ENCODE results near the gene GNG12.

The GNG12 gene

DNA sequence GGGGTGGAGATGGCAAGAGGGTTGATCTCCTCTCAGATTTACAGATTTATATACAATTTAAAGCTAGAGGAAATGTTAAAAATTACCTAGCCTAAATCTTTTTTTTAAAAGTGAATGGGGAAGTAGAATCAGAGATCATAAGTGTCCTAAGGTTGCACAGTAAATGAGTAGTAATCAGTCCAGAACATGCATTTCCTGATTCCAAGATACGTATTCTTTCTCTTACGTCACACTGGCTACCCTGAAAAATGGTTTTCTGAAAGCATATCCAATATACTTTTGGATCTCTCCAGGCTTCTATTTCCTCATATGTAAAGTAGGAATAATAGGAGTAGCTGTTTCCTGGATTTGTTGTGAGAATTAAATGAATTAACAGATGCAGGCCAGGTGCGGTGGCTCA lies 136.6 kb downstream of the GNG12 start:
- no peak for DNase-seq

DNA sequence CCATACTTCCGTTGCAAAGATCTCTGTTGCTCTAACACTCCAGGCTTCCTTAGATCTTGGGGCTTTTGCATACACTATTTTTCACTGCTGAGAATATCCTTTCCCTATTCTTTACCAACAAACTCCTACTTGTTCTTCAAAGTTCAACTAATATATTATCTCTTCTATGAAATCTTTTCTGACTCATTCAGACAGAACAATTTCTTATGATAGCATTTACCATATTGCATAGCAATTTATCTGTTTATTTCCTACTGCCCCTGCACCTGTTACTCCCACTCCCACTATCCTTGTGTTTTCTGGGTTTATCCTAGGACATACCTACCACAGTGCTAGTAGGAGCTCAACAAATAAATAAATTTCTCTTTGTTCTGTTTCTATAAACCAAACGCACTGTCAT lies 137.3 kb downstream of the GNG12 start:
- no peak for DNase-seq

DNA sequence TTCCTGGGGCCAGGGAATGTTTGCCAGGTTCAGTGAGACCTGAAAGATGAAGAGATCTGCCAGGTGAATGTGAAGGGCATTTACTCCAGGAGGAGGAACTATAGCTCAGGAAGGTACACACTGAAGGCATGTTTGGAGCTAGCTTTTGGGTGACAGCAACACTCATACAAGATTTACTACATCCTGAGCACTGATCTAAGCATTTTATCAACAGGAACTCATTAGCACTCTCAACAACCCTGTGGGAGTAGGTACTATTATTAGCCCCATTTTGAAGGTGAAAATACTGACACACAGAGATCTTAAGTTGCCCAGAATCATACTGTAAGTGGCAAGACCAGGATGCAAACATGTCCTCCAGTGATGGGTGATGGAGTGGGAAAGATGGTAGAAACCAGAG lies 141.6 kb downstream of the GNG12 start:
- no peak for DNase-seq

DNA sequence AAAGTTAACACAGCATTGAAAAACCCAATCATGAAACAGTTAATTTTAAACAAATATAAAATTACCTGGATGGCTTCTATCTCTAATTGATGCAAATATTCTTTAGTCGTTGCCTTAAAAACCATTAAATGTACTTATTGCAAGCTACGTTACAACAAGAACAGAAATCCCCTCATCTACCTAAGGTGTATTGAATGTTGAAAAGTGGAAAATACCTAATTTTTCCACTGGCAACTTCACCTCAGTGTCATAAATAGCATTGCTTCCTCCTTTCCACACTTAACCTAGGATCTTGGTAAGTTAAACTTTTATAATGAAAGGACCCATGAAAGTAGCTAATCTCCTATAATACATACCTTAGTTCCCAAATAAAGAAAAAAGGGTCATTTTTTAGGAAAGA lies 142.9 kb downstream of the GNG12 start:
- no peak for DNase-seq

DNA sequence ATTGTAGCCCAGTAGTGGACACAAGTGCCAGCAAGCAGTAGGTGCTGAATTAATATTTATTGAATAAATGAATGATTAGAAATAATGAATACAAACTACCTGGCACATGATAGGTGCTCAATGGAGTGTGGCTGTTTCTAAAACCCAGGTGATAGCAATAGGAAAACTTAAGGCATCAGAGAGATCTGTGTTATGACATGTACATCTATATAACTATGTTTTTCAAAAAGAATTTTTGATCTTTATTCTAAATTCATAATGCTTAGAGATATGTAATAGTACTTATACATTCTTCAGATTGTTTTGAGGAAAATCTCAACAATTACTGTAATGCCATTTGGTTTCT lies 143.3 kb downstream of the GNG12 start:
- no peak for DNase-seq

DNA sequence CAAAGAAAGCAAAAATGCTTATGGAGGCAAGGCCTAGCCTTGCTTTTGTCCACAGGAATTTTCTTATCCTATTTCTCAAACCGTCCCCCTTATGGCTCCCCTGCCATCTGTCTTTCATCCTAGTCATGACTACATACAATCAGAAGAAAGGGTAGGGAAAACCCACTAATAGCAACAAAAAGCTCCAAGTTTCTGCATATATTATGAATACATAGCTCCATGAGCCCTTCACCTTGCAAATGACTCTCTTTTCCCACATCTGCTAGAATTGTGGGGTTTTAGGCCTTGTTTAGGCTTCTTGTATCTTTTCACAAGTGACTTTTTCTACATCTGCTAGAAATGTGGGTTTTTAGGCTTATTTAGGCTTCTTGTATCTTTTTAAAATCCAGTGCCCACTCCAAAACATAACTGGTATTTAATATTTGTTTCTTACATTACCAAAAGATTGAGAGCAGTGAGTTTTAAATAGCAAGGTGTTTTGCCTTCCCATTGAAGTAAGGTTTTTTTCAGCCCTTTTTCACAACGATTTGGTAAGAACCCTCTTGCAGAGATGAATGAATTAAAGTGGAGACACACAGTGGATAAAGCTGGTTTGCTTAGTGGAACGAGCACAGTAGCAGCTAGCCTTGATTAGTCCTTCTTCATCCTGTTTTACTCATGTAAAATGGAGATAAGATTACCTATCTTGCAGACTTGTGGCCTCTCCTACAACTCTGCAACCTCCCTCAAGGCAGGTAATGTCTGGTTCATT lies 143.8 kb downstream of the GNG12 start:
- no peak for DNase-seq

DNA sequence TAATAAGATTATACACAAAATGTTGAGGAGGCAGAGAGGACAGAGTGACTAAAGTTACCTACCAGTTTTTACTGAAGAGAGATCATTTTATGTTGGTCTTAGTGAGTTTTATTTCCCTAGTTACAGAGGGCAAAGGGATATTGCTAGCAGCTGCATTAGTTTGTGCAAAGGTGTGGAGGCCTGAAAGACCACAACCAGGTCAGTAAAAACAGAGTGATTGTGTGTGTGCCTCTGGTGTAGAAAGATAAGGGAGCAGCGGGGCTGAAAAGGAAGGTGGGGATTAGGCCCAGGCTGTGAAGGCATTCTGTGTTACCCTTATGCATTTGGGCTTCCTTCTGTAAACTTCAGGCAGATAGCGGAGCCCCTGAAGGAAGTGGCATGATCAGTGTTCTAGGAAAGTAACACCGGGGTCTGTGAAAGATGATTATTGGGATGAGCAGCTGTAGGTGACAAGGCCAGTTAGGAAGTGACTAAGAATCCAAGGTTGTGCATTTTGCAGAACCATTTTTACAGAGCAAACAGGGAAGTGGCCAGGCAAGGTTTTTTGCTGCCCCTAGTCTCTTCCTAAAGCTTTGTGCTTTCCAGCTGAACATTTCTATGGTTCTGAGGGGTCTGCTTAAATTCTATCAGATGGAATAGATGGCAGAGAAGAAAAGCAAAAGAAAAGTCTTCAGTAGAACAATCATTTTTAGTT lies 144.6 kb downstream of the GNG12 start:
- DNase-seq, result no peak

DNA sequence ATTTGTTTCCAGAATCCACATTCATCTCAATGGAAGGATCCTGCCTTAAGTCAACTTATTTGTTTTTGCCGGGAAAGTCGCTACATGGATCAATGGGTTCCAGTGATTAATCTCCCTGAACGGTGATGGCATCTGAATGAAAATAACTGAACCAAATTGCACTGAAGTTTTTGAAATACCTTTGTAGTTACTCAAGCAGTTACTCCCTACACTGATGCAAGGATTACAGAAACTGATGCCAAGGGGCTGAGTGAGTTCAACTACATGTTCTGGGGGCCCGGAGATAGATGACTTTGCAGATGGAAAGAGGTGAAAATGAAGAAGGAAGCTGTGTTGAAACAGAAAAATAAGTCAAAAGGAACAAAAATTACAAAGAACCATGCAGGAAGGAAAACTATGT lies 145.6 kb downstream of the GNG12 start:
- DNase-seq, result no peak

DNA sequence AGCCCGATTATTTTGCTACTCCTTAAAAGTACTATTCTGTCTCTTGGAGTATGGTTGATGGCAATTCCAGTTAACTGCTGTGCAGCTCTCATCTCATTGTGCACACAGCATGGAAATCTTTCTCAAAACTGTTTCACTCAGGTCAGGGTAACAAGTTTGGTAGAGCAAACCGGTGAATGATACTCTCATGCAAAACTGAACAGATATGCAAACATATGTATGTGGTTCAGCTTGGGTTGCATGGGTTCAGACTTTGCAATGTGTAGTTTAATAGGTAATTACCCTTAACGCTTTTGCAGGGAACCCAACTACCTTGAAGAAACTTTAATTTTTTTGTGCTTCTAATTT lies 146.1 kb downstream of the GNG12 start:
- DNase-seq, result no peak

DNA sequence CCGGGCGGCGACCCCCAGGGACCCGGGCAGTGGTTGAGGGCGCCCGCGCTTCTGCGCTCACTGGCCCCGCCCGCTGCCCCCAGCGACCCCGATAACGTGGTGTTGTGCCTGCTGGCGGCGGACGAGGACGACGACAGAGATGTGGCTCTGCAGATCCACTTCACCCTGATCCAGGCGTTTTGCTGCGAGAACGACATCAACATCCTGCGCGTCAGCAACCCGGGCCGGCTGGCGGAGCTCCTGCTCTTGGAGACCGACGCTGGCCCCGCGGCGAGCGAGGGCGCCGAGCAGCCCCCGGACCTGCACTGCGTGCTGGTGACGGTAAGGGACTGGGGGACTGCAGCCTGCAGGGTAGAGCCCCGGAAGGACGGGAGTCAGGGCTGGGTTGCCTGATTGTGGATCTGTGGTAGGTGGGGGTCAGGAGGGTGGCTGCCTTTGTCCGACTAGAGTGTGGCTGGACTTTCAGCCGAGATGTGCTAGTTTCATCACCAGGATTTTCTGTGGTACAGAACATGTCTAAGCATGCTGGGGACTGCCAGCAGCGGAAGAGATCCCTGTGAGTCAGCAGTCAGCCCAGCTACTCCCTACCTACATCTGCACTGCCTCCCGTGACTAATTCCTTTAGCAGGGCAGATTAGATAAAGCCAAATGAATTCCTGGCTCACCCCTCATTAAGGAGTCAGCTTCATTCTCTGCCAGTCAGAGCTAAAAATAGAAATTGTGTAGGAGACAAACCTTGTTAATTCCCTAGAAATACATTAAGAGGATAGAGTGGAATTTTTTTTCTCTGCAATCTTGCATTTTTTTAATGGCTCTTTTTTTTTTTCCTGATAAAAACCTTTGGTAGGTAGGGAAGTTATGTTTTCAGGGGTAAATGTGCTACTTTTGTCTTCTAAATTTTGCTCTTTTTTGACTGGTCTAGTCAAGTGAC lies 146.7 kb downstream of the GNG12 start:
- DNase-seq, result peak; percentile 73

DNA sequence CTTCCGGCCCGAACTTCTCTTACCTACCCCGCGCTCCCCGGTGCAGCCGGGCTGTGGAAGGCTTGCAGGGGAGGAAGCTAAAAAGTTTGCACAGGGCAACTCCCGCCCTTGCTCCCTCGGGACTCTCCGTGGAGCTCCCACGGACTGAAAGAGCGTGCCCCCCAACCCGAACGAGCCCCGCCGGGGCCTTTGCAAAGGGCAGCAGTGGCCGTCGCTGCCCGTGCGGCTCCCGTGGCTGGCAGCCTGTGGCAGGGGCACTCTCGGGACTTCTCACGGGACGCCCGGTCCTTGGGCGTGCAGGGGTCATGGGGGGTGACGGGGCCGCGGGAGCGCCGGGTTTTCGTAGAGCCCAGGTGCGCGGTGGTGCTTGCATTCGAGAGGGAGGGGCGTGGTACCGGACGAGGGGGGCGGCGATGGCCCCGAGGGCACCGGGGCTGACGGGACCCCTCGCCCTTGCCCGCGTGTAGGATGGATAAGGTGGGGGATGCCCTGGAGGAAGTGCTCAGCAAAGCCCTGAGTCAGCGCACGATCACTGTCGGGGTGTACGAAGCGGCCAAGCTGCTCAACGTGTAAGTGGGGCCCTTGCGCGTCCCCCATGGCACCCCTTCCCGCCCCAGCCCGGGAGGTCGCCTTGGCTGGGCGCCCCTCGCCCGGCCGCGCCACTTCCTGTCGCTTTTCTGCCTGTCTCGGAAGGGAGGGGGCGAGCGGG lies 147.6 kb downstream of the GNG12 start:
- DNase-seq, result peak; percentile 58

DNA sequence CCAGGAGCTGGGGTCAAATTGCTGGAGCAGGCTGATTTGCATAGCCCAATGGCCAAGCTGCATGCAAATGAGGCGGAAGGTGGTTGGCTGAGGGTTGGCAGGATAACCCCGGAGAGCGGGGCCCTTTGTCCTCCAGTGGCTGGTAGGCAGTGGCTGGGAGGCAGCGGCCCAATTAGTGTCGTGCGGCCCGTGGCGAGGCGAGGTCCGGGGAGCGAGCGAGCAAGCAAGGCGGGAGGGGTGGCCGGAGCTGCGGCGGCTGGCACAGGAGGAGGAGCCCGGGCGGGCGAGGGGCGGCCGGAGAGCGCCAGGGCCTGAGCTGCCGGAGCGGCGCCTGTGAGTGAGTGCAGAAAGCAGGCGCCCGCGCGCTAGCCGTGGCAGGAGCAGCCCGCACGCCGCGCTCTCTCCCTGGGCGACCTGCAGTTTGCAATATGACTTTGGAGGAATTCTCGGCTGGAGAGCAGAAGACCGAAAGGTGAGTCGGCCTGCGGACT lies 148.2 kb downstream of the GNG12 start, which contains the start of gene GADD45A:
Gene GADD45A (plus strand): TSS at position 135 of the 491 bp plus-strand sequence. CDS start 294 bp downstream, at position 429.
- peak; percentile 96 for DNase-seq

DNA sequence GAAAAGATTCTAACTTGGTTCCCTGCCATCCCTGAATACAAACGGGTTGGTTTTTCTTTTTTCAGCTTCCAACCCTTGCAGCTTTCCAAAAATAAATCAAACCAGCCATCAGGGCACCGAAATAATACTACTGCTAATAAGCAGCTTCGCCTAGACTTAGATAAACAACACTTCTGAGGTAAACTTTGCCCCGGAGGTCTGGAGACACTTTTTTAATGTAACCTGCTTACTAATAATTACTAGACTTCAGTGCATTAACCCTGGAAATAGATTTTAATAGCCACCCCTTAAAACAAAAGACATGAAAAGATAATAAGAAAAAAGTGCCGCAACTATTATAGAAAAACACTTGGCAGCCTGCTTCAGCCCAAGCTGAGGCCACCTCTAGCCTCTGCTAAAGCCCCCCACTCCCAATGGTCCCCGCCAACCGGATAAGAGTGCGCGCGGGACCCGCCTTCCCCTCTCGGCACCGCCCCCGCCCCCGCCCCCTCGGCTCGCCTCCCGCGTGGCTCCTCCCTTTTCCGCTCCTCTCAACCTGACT lies 148.7 kb downstream of the GNG12 start:
- no peak for DNase-seq

DNA sequence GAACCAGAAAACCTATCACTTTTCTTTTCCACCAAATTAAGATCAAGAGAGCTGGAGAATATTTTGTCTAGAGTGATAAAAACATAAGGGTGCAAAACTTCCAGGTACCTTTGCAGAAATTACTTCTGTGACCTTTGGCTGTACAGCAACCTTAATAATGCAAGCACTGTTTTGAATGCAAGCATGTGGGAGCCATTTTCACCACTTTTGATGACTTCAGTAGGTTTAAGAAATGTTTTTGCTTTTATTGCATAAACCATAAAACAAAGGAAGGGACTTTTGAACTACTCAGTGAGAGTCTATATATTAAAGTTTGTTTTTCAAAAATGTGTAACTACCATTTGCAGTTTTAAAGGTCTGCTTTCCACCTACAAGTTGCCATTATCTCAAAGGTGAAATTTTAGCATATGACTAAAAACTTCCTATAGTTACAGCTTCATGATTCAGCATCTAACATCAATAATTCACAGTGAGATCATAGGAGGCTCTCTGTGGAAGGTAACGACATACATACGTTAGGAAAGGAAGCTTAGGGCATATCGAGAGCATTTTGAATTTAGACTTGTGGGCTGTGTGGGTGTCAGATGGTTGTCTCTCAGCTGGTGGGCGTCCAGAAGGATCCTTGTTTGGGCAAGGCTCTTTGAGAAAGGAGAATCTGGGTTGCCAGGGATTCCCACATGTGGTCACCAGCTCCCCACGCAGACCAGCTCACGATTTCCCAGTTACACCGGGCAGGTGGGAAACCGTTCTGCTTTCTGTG lies 149.3 kb downstream of the GNG12 start:
- no peak for DNase-seq

DNA sequence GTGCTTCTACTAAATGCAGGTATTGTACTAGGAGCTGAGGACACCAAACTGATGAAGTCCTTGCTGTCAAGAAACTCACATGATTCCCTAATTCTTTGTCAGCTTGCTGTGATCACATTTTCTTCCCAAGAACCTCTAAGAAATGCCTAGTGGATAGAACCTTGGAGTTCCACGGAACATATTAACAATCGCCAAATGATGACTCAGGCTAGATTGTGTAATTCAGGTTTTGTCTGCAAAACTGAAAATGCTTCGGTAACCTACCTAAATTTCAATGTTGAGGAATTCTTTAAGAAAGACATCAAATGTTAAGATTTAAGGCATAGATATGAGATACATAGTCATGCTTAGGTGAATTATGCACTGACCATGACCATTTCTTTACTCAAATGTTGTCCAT lies 150.0 kb downstream of the GNG12 start:
- no peak for DNase-seq

DNA sequence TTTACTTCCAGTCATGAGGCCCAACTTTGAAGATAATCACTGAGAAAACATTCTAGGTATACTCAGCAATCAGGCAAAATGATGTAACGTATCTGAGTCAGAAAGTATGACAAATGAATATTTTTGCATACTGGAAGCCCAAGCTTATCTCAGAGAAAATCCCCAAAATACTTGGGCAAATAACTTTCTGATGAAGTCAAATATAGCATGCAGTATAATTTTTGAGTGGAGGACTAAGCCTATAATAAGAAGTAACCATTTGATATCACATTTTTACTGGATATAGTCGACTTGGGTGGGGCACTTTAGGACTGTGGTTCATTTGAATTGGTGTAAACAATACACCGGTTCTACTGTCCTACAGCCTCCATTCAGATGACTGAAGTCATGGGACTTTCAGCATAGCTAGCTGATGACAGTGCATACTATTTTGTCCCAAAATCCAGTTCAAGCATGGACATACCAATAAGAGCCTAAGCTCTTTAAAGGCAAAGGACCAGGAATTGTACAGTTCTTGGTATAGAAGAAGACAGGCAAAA lies 150.5 kb downstream of the GNG12 start:
- DNase-seq, result no peak

DNA sequence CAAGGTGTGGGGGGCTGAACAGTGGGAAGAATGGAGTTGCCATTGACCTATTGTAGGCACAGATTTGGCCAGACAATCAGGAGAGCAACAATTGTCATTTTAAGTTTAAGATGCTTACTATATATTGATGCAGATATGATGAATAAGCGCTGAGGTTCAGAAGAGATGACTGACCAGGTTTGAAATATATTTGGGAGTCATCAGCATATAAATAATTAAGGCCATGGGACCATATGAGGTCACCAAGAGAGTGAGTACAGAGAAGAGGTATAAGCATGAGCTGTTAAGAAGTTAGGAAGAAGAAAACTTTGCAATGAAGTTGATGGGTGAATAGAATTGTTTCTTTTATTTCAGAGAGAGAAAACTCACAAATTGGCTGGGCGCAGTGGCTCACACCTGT lies 152.8 kb downstream of the GNG12 start:
- DNase-seq, result no peak

DNA sequence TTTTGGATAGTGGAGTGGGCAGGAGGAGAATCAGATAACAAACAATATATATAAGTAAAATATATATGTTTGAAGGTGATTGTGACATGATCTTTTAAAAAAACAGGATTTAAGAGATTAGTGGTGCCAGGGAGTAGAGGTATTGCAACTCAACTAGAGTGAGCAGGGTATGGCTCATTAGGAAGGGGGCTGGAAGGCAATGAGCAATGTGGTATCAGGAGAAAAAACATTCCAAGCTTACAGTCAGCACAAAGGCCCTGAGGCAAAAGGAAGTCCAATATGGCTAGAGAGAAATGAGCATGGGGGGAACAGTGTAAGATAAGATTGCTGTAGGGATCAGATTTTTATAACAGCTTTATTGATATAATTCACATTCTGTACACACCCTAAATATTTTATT lies 153.6 kb downstream of the GNG12 start:
- DNase-seq, result no peak

DNA sequence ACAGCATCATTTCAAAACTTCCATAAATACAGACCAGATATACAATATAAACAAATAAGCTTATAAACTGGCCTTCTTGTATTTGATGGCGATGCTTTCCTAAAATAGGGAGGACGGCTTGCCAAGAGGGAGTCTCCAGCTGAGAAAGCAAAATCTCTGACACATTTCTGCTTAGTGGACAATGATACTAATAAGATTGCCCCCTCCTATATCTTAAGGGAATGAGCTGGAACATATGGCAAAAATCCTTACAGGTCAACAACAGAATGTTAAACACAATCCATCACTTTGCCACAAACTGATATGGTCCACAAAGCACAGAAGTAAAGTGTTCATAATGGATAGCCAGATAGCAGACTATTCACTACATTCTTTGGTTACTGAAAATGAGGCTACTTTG lies 155.3 kb downstream of the GNG12 start:
- no peak for DNase-seq

DNA sequence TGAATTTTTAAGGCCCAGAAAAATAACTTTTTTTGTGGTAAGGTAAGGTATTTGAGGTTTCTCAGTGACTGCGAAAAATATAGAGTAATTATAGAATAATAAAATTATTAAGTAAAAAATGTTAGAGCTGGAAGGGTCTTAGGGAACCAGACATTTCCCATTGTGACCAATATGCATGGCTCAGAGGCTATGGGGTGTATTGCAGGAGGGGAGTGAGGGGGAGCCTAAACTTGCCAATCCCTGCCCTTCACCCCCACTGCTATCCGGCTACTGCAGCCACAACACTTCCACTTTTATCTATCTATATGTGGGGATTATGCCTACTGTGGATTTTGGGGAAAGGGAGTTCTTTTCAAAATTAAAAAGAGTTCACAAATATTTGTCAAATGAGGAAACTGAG lies 155.9 kb downstream of the GNG12 start:
- no peak for DNase-seq

DNA sequence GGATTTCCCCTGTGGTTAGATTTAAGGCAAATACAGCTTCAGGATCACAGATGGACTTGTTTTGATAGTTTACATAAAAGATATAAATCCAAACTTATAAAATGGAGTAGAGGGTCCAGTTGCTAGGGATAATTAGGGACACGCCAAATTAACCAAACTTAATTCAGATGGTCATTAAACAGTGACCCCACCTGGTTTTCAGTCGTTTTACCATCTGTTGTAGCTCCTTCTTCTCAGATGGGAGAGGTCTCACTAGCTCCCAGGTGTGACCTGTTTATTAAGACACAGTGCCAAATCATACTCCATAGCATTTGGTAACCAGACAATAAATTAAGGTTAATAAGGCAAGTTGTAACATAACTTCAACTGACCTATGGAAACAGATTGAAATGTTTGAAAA lies 156.3 kb downstream of the GNG12 start:
- no peak for DNase-seq

DNA sequence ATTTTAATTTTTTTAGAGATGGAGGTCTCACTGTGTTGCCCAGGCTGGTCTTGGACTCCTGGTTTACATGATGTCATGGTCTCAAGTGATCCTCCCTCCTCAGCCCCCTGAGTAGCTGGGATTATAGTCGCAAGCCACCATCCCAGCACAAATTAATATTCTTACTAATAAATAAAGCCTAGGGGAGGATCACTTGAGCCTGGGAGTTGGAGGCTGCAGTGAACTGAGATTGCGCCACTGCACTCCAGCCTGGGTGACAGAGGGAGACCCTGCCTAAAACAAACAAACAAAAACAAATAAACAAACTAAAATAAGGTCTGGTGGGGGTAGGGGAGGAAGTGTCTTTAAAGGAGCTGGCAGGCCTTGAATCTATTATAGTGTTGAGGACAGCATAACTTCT lies 157.0 kb downstream of the GNG12 start:
- DNase-seq, result no peak

Data from RPMI8226 (cell line).